Activated naive CD4-positive, alpha-beta T cell treated with anti-CD3 and anti-CD28 coated beads, Interleukin-2, amount 10 ng/mL, durations not matched to agents 7 days and 5 days (primary cell): Measurements from ENCODE around the gene UIMC1.
"Not testable (repeated sequence)": the region's sequence is repeated elsewhere in the genome, so short reads cannot be mapped to it uniquely, and the experiment has no call there.

Experiments used
- CTCF ChIA-PET: fragments of 350-600 bp; sonication (Branson Sonifier 250); formaldehyde crosslinking; loops from one replicate; lab custom pipeline; 2021; ENCODE audit warnings: antibody characterized with exemption; lab: Charles Lee
- DNase-seq: peaks from one replicate; pipeline ENCODE4 v3.0.0-alpha.2; 2020
- H3K27ac Mint-ChIP-seq: one replicate; pipeline ENCODE4 v1.8.0; 2021; ENCODE audit warnings: mild to moderate bottlenecking, moderate library complexity, mixed read lengths
- H3K27me3 Mint-ChIP-seq: one replicate; pipeline ENCODE4 v1.8.0; 2021; ENCODE audit warnings: mild to moderate bottlenecking, mixed read lengths
- H3K36me3 Mint-ChIP-seq: one replicate; pipeline ENCODE4 v1.8.0; 2021; ENCODE audit warnings: mixed read lengths
- H3K4me1 Mint-ChIP-seq: one replicate; pipeline ENCODE4 v1.8.0; 2021; ENCODE audit warnings: mixed read lengths
- H3K4me3 Mint-ChIP-seq: one replicate; pipeline ENCODE4 v1.8.0; 2021; ENCODE audit warnings: mild to moderate bottlenecking, moderate library complexity, mixed read lengths
- H3K9me3 Mint-ChIP-seq: one replicate; pipeline ENCODE4 v1.8.0; 2021; ENCODE audit warnings: mixed read lengths

Gene UIMC1

DNA sequence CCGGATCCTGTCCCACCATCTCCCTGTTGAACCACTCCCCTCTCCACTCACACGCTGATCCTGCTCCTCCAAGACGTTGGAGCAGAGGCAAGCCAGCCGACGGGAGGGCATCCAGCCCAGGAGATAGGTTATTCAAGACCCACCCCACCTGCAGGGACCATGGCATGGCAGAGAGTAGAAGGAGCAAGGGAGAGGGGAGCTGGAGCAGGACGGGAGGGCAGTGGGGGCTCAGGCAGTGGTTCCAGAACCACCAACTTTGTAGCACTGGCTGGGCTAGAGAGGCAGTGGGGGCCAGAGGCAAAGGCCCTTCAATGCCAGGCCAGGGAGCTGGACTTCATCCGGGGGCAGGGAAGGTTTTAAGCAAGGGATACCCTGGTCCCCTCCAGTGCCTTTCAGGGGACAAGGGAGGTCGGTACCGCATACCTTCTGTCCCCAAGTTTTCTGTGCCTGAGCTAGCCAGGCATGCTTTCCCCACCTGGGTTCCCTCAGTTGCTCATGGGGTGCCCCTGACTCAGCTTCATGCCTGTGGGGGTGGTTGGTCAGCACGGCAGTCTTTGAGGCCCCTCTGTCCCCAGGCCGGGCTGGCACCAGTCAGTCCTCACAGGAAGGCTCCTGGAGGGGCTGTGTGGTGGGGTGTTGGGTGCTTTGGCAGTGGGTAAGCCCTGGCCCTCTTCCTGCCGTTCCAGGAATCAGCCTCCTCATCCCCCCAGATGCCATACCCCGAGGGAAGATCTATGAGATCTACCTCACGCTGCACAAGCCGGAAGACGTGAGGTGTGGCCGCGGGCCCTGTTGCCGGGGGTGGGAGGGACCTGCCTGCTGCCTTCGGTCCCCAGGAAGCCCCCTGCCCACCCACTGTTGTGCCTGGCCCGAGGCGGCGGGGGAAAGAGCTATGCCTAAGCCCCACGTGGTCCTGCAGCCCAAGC, 129.8 kb downstream of the UIMC1 start:
- H3K4me1 Mint-ChIP-seq, result peaks cover 2% of the 10 kb centered on the region
- H3K27ac Mint-ChIP-seq, result no peak overlapping the region

DNA sequence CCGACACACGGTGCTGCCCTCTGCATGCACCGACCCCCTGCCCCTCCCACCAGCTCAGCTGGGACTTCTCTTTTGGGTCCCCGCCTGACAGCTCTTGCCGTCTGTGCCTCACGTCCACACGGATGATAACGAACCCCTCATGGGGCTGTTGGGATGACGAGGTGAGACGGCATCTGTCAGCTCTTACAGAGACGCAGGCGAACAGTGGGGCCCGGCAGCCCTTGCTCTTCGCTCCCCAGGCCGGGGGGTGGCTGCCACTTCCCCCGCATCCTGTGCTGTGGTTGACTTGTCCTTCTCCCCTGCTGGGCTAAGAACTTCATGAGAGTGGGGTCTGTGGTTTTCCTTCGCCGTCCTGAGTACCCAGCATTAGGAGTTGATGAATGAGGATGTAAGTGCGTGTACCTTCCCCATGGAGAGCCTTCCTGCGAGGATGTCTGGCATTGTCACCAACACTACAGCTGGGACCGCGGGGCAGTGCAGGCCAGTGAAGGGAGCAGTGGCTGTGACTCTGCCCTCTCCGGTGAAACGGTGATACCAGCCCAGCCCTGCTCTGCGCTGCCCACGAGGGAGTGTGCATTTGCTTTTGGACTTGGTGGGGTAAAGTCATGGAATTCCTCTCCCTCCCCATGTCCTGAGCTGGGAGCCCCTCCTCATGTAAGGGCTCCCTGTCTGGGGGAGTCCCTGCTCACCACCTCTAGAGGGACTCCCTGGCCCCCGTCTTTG, 130.6 kb downstream of the UIMC1 start:
- no peak for DNase-seq
- Mint-ChIP-seq H3K36me3 (no peaks in the 10 kb centered on the region), H3K27me3 (peaks cover 53% of the 10 kb centered on the region), H3K27ac (no peak overlapping the region), H3K4me3 (no peak overlapping the region), H3K4me1 (peaks cover 2% of the 10 kb centered on the region), H3K9me3 (peaks cover 3% of the 10 kb centered on the region)
- CTCF ChIA-PET, result interaction anchor here (3.5 kb wide), 1 partner anchor 215 kb away, joined by 8 read pairs; no protein-coding TSS in a partner anchor

More for the DNA sequence above, 129.8 kb downstream of the UIMC1 start:
- no peak overlapping the region for H3K4me3 Mint-ChIP-seq
- H3K36me3 Mint-ChIP-seq, result no peaks in the 10 kb centered on the region
- no peak for DNase-seq
- peaks cover 3% of the 10 kb centered on the region for H3K9me3 Mint-ChIP-seq
- CTCF ChIA-PET, result interaction anchor here (3.5 kb wide), 1 partner anchor 216 kb away, joined by 8 read pairs; no protein-coding TSS in a partner anchor
- peaks cover 53% of the 10 kb centered on the region for H3K27me3 Mint-ChIP-seq

DNA sequence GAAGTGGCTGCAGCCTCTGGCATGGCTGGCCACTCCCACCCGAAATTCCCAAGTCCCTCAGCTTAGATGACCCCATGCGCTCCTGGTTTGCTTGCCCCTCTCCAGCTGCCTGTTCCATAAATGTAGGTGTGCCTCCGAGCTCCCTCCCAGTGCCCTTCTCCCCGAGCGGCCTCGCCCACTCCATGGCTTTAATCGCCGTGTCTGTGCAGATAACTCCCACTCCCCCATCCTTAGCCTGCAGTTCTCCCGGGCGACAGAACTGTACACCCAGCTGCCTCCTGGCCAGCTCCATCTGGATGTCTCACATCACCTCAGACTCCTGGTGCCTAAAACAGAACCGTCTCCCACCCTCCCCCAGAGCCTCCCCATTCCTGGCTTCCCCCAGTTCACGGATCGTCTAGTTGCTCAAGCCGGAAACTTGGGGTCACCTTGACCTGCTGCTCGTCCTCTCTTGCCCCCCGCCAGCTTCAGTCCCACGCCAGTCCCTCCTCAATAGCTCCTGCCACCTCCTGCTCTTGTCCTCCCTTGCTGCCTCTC, 131.5 kb downstream of the UIMC1 start:
- CTCF ChIA-PET, result interaction anchor here (3.5 kb wide), 1 partner anchor 214 kb away, joined by 8 read pairs; no protein-coding TSS in a partner anchor

DNA sequence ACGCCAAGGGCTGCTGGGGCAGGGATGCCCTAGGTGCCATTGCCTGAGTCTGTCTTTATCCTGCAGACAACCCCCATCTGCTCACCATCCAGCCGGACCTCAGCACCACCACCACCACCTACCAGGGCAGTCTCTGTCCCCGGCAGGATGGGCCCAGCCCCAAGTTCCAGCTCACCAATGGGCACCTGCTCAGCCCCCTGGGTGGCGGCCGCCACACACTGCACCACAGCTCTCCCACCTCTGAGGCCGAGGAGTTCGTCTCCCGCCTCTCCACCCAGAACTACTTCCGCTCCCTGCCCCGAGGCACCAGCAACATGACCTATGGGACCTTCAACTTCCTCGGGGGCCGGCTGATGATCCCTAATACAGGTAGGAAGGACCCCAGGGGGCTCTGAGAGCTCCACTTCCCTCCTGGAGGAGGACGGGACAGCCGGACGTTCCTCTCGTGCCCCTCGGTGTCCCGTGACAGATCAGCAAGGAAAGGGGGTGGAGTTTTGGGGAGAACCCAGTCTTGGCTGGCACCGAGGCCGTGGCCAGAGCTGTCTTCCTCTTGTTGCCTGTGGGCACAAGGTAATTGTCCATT, 132.3 kb downstream of the UIMC1 start:
- Mint-ChIP-seq H3K27ac (no peak overlapping the region), H3K4me1 (peaks cover 2% of the 10 kb centered on the region), H3K36me3 (no peaks in the 10 kb centered on the region), H3K4me3 (no peak overlapping the region), H3K27me3 (peaks cover 54% of the 10 kb centered on the region), H3K9me3 (peaks cover 7% of the 10 kb centered on the region)
- no peak for DNase-seq
- CTCF ChIA-PET, result interaction anchor here (3.5 kb wide), 1 partner anchor 213 kb away, joined by 8 read pairs; no protein-coding TSS in a partner anchor

More for the DNA sequence above, 131.5 kb downstream of the UIMC1 start:
- Mint-ChIP-seq H3K4me3 (no peak overlapping the region), H3K36me3 (no peaks in the 10 kb centered on the region), H3K27me3 (peaks cover 57% of the 10 kb centered on the region), H3K4me1 (peaks cover 2% of the 10 kb centered on the region), H3K9me3 (peaks cover 7% of the 10 kb centered on the region), H3K27ac (no peak overlapping the region)
- no peak for DNase-seq

DNA sequence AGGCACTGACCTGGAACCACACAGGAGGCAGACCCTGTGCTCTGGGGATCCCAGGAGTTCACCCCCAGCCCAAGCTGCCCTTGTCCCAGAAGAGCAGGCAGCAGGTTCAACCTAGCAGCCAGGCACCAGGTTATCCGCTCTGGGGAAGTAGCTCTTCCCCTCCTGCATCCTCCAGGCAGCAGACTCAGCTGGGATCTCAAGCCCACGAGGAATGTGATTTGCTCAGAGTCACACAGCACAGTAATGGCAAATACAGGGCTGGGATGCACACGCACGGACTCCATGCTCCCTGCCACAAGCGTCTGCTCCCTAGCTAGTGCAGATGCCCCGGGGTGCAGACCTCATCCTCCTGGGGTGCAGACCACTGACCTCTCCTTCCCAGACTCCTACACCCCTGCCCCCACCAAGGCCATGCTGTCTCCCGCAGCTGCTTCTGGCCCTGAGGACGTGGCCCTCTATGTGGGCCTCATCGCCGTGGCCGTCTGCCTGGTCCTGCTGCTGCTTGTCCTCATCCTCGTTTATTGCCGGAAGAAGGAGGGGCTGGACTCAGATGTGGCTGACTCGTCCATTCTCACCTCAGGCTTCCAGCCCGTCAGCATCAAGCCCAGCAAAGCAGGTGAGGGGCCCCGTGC, 132.9 kb downstream of the UIMC1 start:
- H3K4me1 Mint-ChIP-seq, result peaks cover 2% of the 10 kb centered on the region
- DNase-seq, result no peak
- H3K4me3 Mint-ChIP-seq, result no peak overlapping the region
- H3K27me3 Mint-ChIP-seq, result peaks cover 58% of the 10 kb centered on the region
- CTCF ChIA-PET, result no interaction called here
- H3K9me3 Mint-ChIP-seq, result peaks cover 7% of the 10 kb centered on the region
- no peak overlapping the region for H3K27ac Mint-ChIP-seq
- H3K36me3 Mint-ChIP-seq, result no peaks in the 10 kb centered on the region

DNA sequence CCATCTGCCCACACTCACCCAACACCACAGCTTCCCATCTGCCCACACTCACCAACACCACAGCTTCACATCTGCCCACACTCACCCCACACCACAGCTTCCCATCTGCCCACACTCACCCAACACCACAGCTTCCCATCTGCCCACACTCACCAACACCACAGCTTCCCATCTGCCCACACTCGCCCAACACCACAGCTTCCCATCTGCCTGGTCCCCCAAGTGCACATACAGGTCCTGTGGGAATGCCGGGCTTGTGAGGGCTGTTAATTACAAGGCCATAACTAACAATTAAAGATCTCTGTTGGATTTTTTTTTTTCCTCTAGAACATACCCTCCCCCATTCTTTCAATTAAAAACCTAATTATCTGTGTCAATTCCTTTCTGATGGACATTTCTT, 133.6 kb downstream of the UIMC1 start:
- DNase-seq, H3K4me1 Mint-ChIP-seq, CTCF ChIA-PET, H3K36me3 Mint-ChIP-seq, H3K27ac Mint-ChIP-seq, H3K9me3 Mint-ChIP-seq, H3K4me3 Mint-ChIP-seq: not testable (repeated sequence)
- peaks cover 57% of the 10 kb centered on the region for H3K27me3 Mint-ChIP-seq

DNA sequence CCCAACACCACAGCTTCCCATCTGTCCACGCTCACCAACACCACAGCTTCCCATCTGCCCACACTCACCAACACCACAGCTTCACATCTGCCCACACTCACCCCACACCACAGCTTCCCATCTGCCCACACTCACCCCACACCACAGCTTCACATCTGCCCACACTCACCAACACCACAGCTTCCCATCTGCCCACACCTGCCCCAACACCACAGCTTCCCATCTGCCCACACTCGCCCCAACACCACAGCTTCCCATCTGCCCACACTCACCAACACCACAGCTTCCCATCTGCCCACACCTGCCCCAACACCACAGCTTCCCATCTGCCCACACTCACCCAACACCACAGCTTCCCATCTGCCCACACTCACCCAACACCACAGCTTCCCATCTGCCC, 134.0 kb downstream of the UIMC1 start:
- H3K9me3 Mint-ChIP-seq, H3K4me3 Mint-ChIP-seq, DNase-seq, H3K36me3 Mint-ChIP-seq, H3K27ac Mint-ChIP-seq, CTCF ChIA-PET, H3K4me1 Mint-ChIP-seq: not testable (repeated sequence)
- peaks cover 57% of the 10 kb centered on the region for H3K27me3 Mint-ChIP-seq

DNA sequence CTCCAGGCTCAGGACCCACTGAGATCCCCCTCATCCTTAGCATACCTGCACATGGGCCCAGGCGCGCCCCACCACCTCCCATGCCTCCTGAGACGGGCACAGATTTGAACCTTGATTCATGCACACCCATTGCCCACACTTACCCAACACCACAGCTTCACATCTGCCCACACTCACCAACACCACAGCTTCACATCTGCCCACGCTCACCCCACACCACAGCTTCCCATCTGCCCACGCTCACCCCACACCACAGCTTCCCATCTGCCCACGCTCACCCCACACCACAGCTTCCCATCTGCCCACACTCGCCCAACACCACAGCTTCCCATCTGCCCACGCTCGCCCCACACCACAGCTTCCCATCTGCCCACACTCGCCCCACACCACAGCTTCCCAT, 135.9 kb downstream of the UIMC1 start:
- H3K4me1 Mint-ChIP-seq, H3K4me3 Mint-ChIP-seq, DNase-seq, H3K9me3 Mint-ChIP-seq, CTCF ChIA-PET, H3K27ac Mint-ChIP-seq, H3K36me3 Mint-ChIP-seq: not testable (repeated sequence)
- H3K27me3 Mint-ChIP-seq, result peaks cover 57% of the 10 kb centered on the region

DNA sequence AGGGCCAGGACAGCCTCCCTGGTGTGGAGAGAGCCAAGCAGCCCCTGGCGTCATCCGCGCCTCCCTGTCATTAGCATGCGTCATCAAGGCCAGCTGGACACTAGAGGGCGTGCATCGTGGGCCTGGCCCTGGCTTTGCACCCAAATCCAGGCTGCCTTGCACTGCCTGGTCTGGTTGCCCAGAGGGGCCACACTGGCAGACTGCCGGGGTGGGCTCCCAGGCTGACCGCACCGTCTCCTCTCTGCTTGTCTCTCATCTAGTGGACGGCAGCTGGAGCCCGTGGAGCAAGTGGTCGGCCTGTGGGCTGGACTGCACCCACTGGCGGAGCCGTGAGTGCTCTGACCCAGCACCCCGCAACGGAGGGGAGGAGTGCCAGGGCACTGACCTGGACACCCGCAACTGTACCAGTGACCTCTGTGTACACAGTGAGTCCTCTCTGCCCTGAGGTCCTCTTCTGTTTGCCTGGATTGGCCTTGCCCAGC, 136.4 kb downstream of the UIMC1 start:
- Mint-ChIP-seq H3K27me3 (peaks cover 57% of the 10 kb centered on the region), H3K27ac (peak overlapping the region; percentile 14), H3K4me3 (no peak overlapping the region), H3K36me3 (no peaks in the 10 kb centered on the region), H3K4me1 (no peaks in the 10 kb centered on the region), H3K9me3 (peaks cover 7% of the 10 kb centered on the region)
- CTCF ChIA-PET, result no interaction called here
- no peak for DNase-seq

DNA sequence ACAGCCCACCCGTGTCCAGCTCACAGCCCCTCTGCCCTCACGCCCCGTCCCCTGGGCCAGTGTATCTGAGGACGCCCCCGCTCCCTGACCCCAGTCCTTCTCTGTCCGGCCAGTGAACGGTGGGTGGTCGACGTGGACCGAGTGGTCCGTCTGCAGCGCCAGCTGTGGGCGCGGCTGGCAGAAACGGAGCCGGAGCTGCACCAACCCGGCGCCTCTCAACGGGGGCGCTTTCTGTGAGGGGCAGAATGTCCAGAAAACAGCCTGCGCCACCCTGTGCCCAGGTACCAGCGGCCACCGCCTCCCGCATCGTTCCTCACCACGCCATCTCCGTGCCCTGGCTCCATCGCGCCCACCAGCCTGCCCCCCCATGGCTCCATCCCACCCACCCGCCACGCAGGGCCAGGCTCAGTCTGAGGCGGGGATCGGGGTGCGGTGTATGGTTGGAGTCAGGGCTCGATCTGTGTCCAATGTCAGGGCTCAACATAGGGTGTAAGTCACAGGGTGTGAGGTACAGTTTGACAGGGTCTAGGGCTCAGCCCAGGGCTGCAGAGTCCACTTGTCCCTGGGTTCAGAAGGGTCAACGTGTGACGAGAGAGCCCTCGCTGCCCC, 137.0 kb downstream of the UIMC1 start:
- H3K27me3 Mint-ChIP-seq, result peaks cover 57% of the 10 kb centered on the region
- no peaks in the 10 kb centered on the region for H3K36me3 Mint-ChIP-seq
- no peaks in the 10 kb centered on the region for H3K4me1 Mint-ChIP-seq
- peaks cover 7% of the 10 kb centered on the region for H3K9me3 Mint-ChIP-seq
- H3K27ac Mint-ChIP-seq, result peak overlapping the region; percentile 14
- no peak for DNase-seq
- CTCF ChIA-PET, result no interaction called here
- H3K4me3 Mint-ChIP-seq, result no peak overlapping the region

DNA sequence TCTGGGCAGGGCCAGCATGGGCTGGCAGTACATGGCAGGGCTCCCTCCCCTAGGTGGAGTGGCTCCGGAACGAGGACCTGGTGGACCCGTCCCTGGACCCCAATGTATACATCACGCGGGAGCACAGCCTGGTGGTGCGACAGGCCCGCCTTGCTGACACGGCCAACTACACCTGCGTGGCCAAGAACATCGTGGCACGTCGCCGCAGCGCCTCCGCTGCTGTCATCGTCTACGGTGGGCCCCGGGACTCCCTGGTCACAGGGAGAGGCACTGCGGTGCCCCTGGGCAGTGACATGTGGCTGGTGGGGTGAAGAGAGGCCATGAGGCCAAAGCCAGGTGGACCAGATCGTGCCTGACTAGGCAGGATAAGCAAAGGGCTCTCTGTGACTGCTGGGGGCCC, 137.8 kb downstream of the UIMC1 start:
- peaks cover 7% of the 10 kb centered on the region for H3K9me3 Mint-ChIP-seq
- H3K27me3 Mint-ChIP-seq, result peaks cover 57% of the 10 kb centered on the region
- CTCF ChIA-PET, result no interaction called here
- no peak overlapping the region for H3K27ac Mint-ChIP-seq
- no peaks in the 10 kb centered on the region for H3K36me3 Mint-ChIP-seq
- no peak overlapping the region for H3K4me3 Mint-ChIP-seq
- H3K4me1 Mint-ChIP-seq, result no peaks in the 10 kb centered on the region
- DNase-seq, result no peak

DNA sequence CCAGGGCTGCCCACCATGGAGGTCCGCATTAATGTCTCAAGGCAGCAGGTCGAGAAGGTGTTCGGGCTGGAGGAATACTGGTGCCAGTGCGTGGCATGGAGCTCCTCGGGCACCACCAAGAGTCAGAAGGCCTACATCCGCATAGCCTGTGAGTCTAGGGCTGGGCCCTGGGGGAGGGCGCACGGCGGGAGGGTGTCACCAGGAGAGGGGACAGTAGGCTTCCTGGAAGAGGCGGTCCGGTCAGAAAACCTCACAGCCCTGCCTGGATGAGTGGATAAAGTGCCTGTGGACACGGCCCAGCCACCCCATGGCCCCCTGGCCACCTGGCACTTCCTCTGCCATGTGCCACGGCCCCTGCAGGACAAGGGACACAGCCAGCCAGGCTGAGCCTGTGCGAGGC, 138.5 kb downstream of the UIMC1 start:
- Mint-ChIP-seq H3K36me3 (no peaks in the 10 kb centered on the region), H3K4me3 (no peak overlapping the region), H3K27me3 (peaks cover 59% of the 10 kb centered on the region), H3K4me1 (no peaks in the 10 kb centered on the region), H3K27ac (no peak overlapping the region), H3K9me3 (peaks cover 6% of the 10 kb centered on the region)
- CTCF ChIA-PET, result no interaction called here
- no peak for DNase-seq

DNA sequence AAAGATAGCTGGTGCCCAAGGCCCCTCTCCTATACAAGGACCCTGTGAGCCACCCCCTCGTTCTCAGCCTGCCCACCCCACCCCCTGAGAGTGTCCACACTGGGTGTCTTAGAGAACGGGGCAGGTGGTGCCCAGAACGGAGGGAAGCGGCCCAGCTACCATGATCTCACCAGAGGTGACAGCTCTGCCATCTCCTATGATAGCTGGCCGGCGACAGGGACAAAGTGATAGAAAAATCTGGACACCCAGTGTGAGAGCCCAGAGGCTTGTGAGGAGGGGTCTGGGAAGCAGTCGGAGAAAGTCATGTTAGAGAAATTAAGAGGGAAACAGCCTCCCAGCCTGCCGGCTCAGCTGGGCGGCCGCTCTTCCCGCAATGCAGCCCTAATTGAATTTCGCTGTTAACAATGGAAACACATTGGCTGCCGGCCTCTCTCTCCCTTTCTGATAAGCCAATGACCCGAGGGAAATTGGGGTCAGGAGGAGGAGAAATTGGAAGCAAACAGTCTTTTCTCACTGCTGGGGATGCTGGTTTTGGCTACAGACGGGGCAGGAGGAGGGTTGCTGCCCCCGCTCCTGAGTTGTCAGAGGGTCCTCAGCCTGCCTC, 139.8 kb downstream of the UIMC1 start:
- Mint-ChIP-seq H3K36me3 (no peaks in the 10 kb centered on the region), H3K9me3 (peaks cover 4% of the 10 kb centered on the region), H3K27ac (no peak overlapping the region), H3K4me3 (no peak overlapping the region), H3K4me1 (no peaks in the 10 kb centered on the region), H3K27me3 (peaks cover 67% of the 10 kb centered on the region)
- DNase-seq, result no peak
- CTCF ChIA-PET, result no interaction called here
